GM13977 (cell line): ENCODE measurements around the gene SLC2A1.

ENCODE experiments used
- DNase-seq: peaks from one replicate; pipeline ENCODE4 v3.0.0; 2012; ENCODE audit warnings: low spot score
- CTCF ChIP-seq: IDR thresholded peaks from 2 replicates; pipeline ENCODE4 v1.5.1; 2012; ENCODE audit warnings: mild to moderate bottlenecking, control low read depth; ENCODE audit not compliant: insufficient read depth; ENCODE audit errors: extremely low read depth, missing control alignments
- in situ Hi-C: fragments of 300-500 bp; cut with MboI; formaldehyde crosslinking; loops from one replicate; pipeline ENCODE4 v1.12.0; 2022; ENCODE audit warnings: low sequenced_read_pairs, low pct_unique_long_range_greater_than_20kb, mixed read lengths, inconsistent platforms; ENCODE audit not compliant: unreplicated experiment

The SLC2A1 gene

GRCh38 chr1:43002116-43002515 lies 43.4 kb upstream of the SLC2A1 start:
- in situ Hi-C loops: no loop called here
- no peak for TF ChIP-seq CTCF
- DNase-seq: no peak

- in situ Hi-C loops: no loop called here
- no peak for TF ChIP-seq CTCF
- no peak for DNase-seq
Measured at GRCh38 chr1:43001434-43001833, 42.8 kb upstream of the SLC2A1 start.

- no peak for TF ChIP-seq CTCF
- DNase-seq: no peak
- in situ Hi-C loops: no loop called here
Measured at GRCh38 chr1:43000271-43000670, 41.6 kb upstream of the SLC2A1 start.

- DNase-seq: no peak
- in situ Hi-C loops: no loop called here
- no peak for TF ChIP-seq CTCF
Measured at GRCh38 chr1:42999308-42999707, 40.6 kb upstream of the SLC2A1 start.

GRCh38 chr1:42998386-42998785 lies 39.7 kb upstream of the SLC2A1 start:
- in situ Hi-C loops: no loop called here
- TF ChIP-seq CTCF: no peak
- DNase-seq: no peak

- in situ Hi-C loops: no loop called here
- no peak for DNase-seq
- no peak for TF ChIP-seq CTCF
Measured at GRCh38 chr1:42996384-42996970, 37.8 kb upstream of the SLC2A1 start.
